ENCODE measurements around the gene SLC12A8. TPM values are rescaled to one million over a fixed set of nuclear protein-coding genes. Genes with fewer than 3 reads are reported as not detected.
A peak's percentile ranks its signal among the peaks of the same experiment; 100 is the strongest.

Gene SLC12A8
- polyA plus RNA-seq, 1 experiment: 8.4 TPM

GRCh38 chr3:125051205-125051604 is 161.3 kb downstream of the SLC12A8 start:
- POLR2A ChIA-PET: no interaction called here

GRCh38 chr3:125050488-125051090 is 162.0 kb downstream of the SLC12A8 start:
- ChIA-PET CTCF (no interaction called here), POLR2A (no interaction called here)
- H3K36me3 ChIP-seq (ENCODE audit: control insufficient read depth, insufficient read depth, low read length): peaks cover 21% of the 10 kb centered on the region
- DNase-seq (ENCODE audit: low read depth): no peak
- no peaks in the 10 kb centered on the region for H3K27me3 ChIP-seq (ENCODE audit: control insufficient read depth, insufficient read depth, low read length)
- no peak for TF ChIP-seq CTCF (IDR thresholded peaks at IDR 0.05; ENCODE audit: insufficient read depth, low read depth, low read length)
- no peak overlapping the region for H3K4me3 ChIP-seq (ENCODE audit: low read depth, low read length)

More at GRCh38 chr3:125051205-125051604, 161.3 kb downstream of the SLC12A8 start:
- no peak for DNase-seq (ENCODE audit: low read depth)
- no peaks in the 10 kb centered on the region for H3K27me3 ChIP-seq (ENCODE audit: control insufficient read depth, insufficient read depth, low read length)
- peak overlapping the region; percentile 80 for H3K4me3 ChIP-seq (ENCODE audit: low read depth, low read length)
- peaks cover 21% of the 10 kb centered on the region for H3K36me3 ChIP-seq (ENCODE audit: control insufficient read depth, insufficient read depth, low read length)
- CTCF ChIA-PET: no interaction called here
- TF ChIP-seq CTCF (IDR thresholded peaks at IDR 0.05; ENCODE audit: insufficient read depth, low read depth, low read length): no peak

GRCh38 chr3:125048282-125048681 is 164.3 kb downstream of the SLC12A8 start:
- POLR2A ChIA-PET: interaction anchor here (0.7 kb wide), 1 partner anchor 9 kb away, joined by 3 read pairs; no protein-coding TSS in a partner anchor

DNA sequence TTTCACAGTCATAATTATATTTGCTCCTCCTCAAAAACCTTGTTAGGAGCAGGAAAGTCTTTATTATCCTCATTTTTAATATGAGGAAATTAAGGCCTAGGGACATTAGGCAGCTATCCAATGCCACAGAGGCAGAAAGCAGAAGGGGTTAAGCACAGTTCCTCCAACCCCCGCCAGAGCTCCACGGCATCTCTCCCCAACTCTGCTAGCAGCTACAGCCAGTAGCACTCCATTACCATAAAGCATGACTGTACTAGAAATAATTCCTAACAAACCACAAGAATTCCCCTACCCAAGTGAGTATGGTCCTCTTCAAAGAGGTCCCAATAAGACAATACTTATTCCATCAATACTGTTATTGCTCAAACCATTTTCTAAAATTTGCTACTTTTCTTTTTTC is 166.6 kb downstream of the SLC12A8 start:
- CTCF ChIA-PET: interaction anchor here (1.0 to 1.2 kb wide), 4 partner anchors 11 to 149 kb away, joined by 3 to 6 read pairs (median 5); no protein-coding TSS in a partner anchor
- peaks cover 25% of the 10 kb centered on the region for H3K36me3 ChIP-seq (ENCODE audit: control insufficient read depth, insufficient read depth, low read length)

More at GRCh38 chr3:125048282-125048681, 164.3 kb downstream of the SLC12A8 start:
- Histone ChIP-seq H3K27me3 (ENCODE audit: control insufficient read depth, insufficient read depth, low read length) (no peaks in the 10 kb centered on the region), H3K36me3 (ENCODE audit: control insufficient read depth, insufficient read depth, low read length) (peaks cover 23% of the 10 kb centered on the region), H3K4me3 (ENCODE audit: low read depth, low read length) (no peak overlapping the region)
- TF ChIP-seq CTCF (IDR thresholded peaks at IDR 0.05; ENCODE audit: insufficient read depth, low read depth, low read length): no peak
- DNase-seq (ENCODE audit: low read depth): no peak
- CTCF ChIA-PET: interaction anchor here (1.7 kb wide), 1 partner anchor 10 kb away, joined by 7 read pairs; no protein-coding TSS in a partner anchor

GRCh38 chr3:125045194-125045593 is 167.4 kb downstream of the SLC12A8 start:
- no peak for TF ChIP-seq CTCF (IDR thresholded peaks at IDR 0.05; ENCODE audit: insufficient read depth, low read depth, low read length)
- Histone ChIP-seq H3K27me3 (ENCODE audit: control insufficient read depth, insufficient read depth, low read length) (no peaks in the 10 kb centered on the region), H3K4me3 (ENCODE audit: low read depth, low read length) (no peak overlapping the region), H3K36me3 (ENCODE audit: control insufficient read depth, insufficient read depth, low read length) (peaks cover 25% of the 10 kb centered on the region)
- POLR2A ChIA-PET: no interaction called here
- no peak for DNase-seq (ENCODE audit: low read depth)
- CTCF ChIA-PET: interaction anchor here (1.0 to 1.2 kb wide), 4 partner anchors 10 to 150 kb away, joined by 3 to 6 read pairs (median 5); no protein-coding TSS in a partner anchor

More for the DNA sequence above, 166.6 kb downstream of the SLC12A8 start:
- Histone ChIP-seq H3K27me3 (ENCODE audit: control insufficient read depth, insufficient read depth, low read length) (no peaks in the 10 kb centered on the region), H3K4me3 (ENCODE audit: low read depth, low read length) (no peak overlapping the region)
- peak; percentile 32 for DNase-seq (ENCODE audit: low read depth)
- TF ChIP-seq CTCF (IDR thresholded peaks at IDR 0.05; ENCODE audit: insufficient read depth, low read depth, low read length): peak; percentile 59
- POLR2A ChIA-PET: no interaction called here

Data from BJ (cell line).